ENCODE results near the gene HIPK1. TPM values are rescaled to one million over a fixed set of nuclear protein-coding genes. Genes with fewer than 3 reads are reported as not detected.

The HIPK1 gene
- total RNA-seq, result 10 to 100 TPM; 41.1 to 45.7 TPM

- Mint-ChIP-seq H3K4me3 (peak within 1 kb of the TSS; percentile 95), H3K4me1 (peaks cover 42% of the 10 kb centered on the region), H3K36me3 (peaks cover 8% of the 10 kb centered on the region), H3K27ac (peak within 1 kb of the TSS; percentile 99), H3K9me3 (no peaks in the 10 kb centered on the region), H3K27me3 (no peaks in the 10 kb centered on the region)
- peak; percentile 93 for DNase-seq
Measured at GRCh38 chr1:113928941-113929749, at the start of gene HIPK1. TSS of gene HIPK1 (plus strand) at chr1:113929324.

GRCh38 chr1:113879739-113880038 is 49.4 kb upstream of the HIPK1 start:
- H3K36me3 Mint-ChIP-seq, result peaks cover 4% of the 10 kb centered on the region
- H3K27me3 Mint-ChIP-seq, result no peaks in the 10 kb centered on the region
- H3K4me3 Mint-ChIP-seq, result no peak overlapping the region
- H3K27ac Mint-ChIP-seq, result no peak overlapping the region
- DNase-seq, result no peak
- peaks cover 43% of the 10 kb centered on the region for H3K4me1 Mint-ChIP-seq
- H3K9me3 Mint-ChIP-seq, result no peaks in the 10 kb centered on the region

- Mint-ChIP-seq H3K27me3 (no peaks in the 10 kb centered on the region), H3K9me3 (no peaks in the 10 kb centered on the region), H3K4me1 (peaks cover 28% of the 10 kb centered on the region), H3K27ac (no peak overlapping the region), H3K36me3 (peaks cover 8% of the 10 kb centered on the region), H3K4me3 (no peak overlapping the region)
- no peak for DNase-seq
Measured at GRCh38 chr1:113881661-113882060, 47.5 kb upstream of the HIPK1 start.

- Mint-ChIP-seq H3K27ac (no peak overlapping the region), H3K4me1 (peaks cover 16% of the 10 kb centered on the region), H3K9me3 (no peaks in the 10 kb centered on the region), H3K4me3 (no peak overlapping the region), H3K27me3 (no peaks in the 10 kb centered on the region), H3K36me3 (peaks cover 5% of the 10 kb centered on the region)
- no peak for DNase-seq
Measured at GRCh38 chr1:113886417-113887401, 42.4 kb upstream of the HIPK1 start.

- DNase-seq, result no peak
- Mint-ChIP-seq H3K9me3 (no peaks in the 10 kb centered on the region), H3K4me1 (peaks cover 18% of the 10 kb centered on the region), H3K27me3 (no peaks in the 10 kb centered on the region), H3K4me3 (no peak within 1 kb of the TSS), H3K27ac (no peak within 1 kb of the TSS), H3K36me3 (peaks cover 9% of the 10 kb centered on the region)
Measured at GRCh38 chr1:113887402-113888175, 41.5 kb upstream of the HIPK1 start, which contains the start of gene BCL2L15. TSS of gene BCL2L15 (minus strand) at chr1:113887581. CDS start at chr1:113887375, 206 bp downstream.

- peaks cover 15% of the 10 kb centered on the region for H3K36me3 Mint-ChIP-seq
- H3K27me3 Mint-ChIP-seq, result no peaks in the 10 kb centered on the region
- H3K27ac Mint-ChIP-seq, result no peak overlapping the region
- H3K9me3 Mint-ChIP-seq, result no peaks in the 10 kb centered on the region
- DNase-seq, result no peak
- no peak overlapping the region for H3K4me3 Mint-ChIP-seq
- H3K4me1 Mint-ChIP-seq, result peaks cover 13% of the 10 kb centered on the region
Measured at GRCh38 chr1:113890816-113891215, 38.3 kb upstream of the HIPK1 start.

GRCh38 chr1:113891631-113892220 is 37.4 kb upstream of the HIPK1 start:
- no peak overlapping the region for H3K27ac Mint-ChIP-seq

GRCh38 chr1:113893267-113893666 is 35.9 kb upstream of the HIPK1 start:
- Mint-ChIP-seq H3K9me3 (no peaks in the 10 kb centered on the region), H3K36me3 (peaks cover 21% of the 10 kb centered on the region), H3K27ac (no peak overlapping the region), H3K4me3 (no peak overlapping the region), H3K27me3 (no peaks in the 10 kb centered on the region), H3K4me1 (peaks cover 13% of the 10 kb centered on the region)
- DNase-seq, result no peak

More at GRCh38 chr1:113891631-113892220, 37.4 kb upstream of the HIPK1 start:
- Mint-ChIP-seq H3K4me1 (peaks cover 13% of the 10 kb centered on the region), H3K36me3 (peaks cover 15% of the 10 kb centered on the region), H3K27me3 (no peaks in the 10 kb centered on the region), H3K4me3 (no peak overlapping the region), H3K9me3 (no peaks in the 10 kb centered on the region)
- no peak for DNase-seq

- no peak overlapping the region for H3K27ac Mint-ChIP-seq
- H3K4me3 Mint-ChIP-seq, result no peak overlapping the region
- no peaks in the 10 kb centered on the region for H3K9me3 Mint-ChIP-seq
- no peak for DNase-seq
- no peaks in the 10 kb centered on the region for H3K27me3 Mint-ChIP-seq
- H3K36me3 Mint-ChIP-seq, result peaks cover 36% of the 10 kb centered on the region
- peaks cover 29% of the 10 kb centered on the region for H3K4me1 Mint-ChIP-seq
Measured at GRCh38 chr1:113895098-113895497, 34.0 kb upstream of the HIPK1 start.

GRCh38 chr1:113895961-113896360 is 33.2 kb upstream of the HIPK1 start:
- Mint-ChIP-seq H3K36me3 (peaks cover 43% of the 10 kb centered on the region), H3K27ac (no peak overlapping the region), H3K9me3 (no peaks in the 10 kb centered on the region), H3K4me1 (peaks cover 24% of the 10 kb centered on the region), H3K4me3 (no peak overlapping the region), H3K27me3 (no peaks in the 10 kb centered on the region)
- no peak for DNase-seq

GRCh38 chr1:113898241-113898814 is 30.8 kb upstream of the HIPK1 start:
- H3K36me3 Mint-ChIP-seq, result peaks cover 54% of the 10 kb centered on the region
- H3K4me3 Mint-ChIP-seq, result no peak overlapping the region
- H3K4me1 Mint-ChIP-seq, result peaks cover 44% of the 10 kb centered on the region
- peak overlapping the region; percentile 60 for H3K27ac Mint-ChIP-seq
- no peaks in the 10 kb centered on the region for H3K27me3 Mint-ChIP-seq
- DNase-seq, result no peak
- no peaks in the 10 kb centered on the region for H3K9me3 Mint-ChIP-seq

GRCh38 chr1:113899111-113899510 is 30.0 kb upstream of the HIPK1 start:
- DNase-seq, result no peak
- H3K27me3 Mint-ChIP-seq, result no peaks in the 10 kb centered on the region
- H3K4me1 Mint-ChIP-seq, result peaks cover 46% of the 10 kb centered on the region
- peak overlapping the region; percentile 60 for H3K27ac Mint-ChIP-seq
- peaks cover 56% of the 10 kb centered on the region for H3K36me3 Mint-ChIP-seq
- H3K9me3 Mint-ChIP-seq, result no peaks in the 10 kb centered on the region
- no peak overlapping the region for H3K4me3 Mint-ChIP-seq

- no peaks in the 10 kb centered on the region for H3K9me3 Mint-ChIP-seq
- DNase-seq, result no peak
- peaks cover 50% of the 10 kb centered on the region for H3K4me1 Mint-ChIP-seq
- H3K27me3 Mint-ChIP-seq, result no peaks in the 10 kb centered on the region
- peak overlapping the region; percentile 7 for H3K27ac Mint-ChIP-seq
- H3K4me3 Mint-ChIP-seq, result no peak overlapping the region
- H3K36me3 Mint-ChIP-seq, result peaks cover 55% of the 10 kb centered on the region
Measured at GRCh38 chr1:113901191-113901590, 27.9 kb upstream of the HIPK1 start.
